GM12875 (cell line): ENCODE data around the gene SH3GL1.

Experiments used
- H3K4me3 ChIP-seq: one replicate; pipeline ENCODE4 v1.5.1; 2011; ENCODE audit warnings: low read depth, low read length, control low read depth
- TF ChIP-seq, protein P1 (sequence below): IDR thresholded peaks from 2 replicates; pipeline ENCODE4 v1.5.1; 2011; ENCODE audit warnings: low read depth, mild to moderate bottlenecking, control low read depth, inconsistent platforms, low read length, moderate library complexity, borderline replicate concordance; ENCODE audit not compliant: insufficient read depth

SH3GL1 gene

DNA sequence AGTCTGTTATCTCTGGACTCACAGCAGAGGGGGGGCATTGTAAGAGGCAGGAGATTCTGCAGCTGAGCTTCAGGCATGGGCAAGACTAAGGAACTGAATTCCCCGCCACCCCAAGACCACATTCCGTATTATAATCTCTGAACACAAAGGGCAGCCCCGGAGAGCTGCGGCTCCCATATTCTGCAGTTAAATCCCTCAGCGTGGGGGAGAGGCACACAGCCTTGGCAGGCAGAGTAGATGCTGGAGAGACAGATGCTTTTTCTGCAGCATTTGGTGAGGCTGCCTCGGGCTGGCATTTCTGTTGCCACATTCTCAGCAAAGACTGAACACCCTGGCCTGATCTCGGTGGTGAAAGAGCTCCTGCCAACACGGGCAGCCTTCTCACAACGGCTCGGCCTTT is 15.0 kb upstream of the SH3GL1 start:
- no peak overlapping the region for H3K4me3 ChIP-seq
- TF ChIP-seq, protein P1, sequence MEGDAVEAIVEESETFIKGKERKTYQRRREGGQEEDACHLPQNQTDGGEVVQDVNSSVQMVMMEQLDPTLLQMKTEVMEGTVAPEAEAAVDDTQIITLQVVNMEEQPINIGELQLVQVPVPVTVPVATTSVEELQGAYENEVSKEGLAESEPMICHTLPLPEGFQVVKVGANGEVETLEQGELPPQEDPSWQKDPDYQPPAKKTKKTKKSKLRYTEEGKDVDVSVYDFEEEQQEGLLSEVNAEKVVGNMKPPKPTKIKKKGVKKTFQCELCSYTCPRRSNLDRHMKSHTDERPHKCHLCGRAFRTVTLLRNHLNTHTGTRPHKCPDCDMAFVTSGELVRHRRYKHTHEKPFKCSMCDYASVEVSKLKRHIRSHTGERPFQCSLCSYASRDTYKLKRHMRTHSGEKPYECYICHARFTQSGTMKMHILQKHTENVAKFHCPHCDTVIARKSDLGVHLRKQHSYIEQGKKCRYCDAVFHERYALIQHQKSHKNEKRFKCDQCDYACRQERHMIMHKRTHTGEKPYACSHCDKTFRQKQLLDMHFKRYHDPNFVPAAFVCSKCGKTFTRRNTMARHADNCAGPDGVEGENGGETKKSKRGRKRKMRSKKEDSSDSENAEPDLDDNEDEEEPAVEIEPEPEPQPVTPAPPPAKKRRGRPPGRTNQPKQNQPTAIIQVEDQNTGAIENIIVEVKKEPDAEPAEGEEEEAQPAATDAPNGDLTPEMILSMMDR: no peak

DNA sequence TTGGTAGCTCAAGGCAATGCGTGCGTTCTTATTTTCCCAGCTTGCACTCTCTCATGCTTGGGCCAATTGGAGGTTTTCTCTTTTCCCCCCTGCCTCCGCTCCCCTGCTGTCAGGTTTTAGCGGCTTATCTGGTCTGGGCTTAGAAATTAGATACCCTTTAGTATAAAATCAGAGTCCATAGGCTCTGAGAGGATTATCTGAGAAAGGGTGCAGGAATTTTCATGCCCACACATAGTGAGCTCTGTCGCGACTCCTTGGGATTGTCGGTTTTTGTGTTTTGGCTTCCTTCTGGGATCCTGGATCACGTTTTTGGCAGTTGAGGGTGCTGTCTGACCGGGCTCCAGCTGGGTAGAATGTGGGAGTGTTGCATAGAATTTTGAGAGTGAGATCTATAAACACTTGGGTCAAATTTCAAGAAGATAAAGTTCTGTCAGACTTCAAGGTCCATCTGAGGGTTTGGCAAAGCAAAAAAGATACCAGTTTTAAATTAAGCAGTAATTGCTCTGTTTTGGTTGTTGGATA is 14.5 kb upstream of the SH3GL1 start:
- H3K4me3 ChIP-seq: no peak overlapping the region

DNA sequence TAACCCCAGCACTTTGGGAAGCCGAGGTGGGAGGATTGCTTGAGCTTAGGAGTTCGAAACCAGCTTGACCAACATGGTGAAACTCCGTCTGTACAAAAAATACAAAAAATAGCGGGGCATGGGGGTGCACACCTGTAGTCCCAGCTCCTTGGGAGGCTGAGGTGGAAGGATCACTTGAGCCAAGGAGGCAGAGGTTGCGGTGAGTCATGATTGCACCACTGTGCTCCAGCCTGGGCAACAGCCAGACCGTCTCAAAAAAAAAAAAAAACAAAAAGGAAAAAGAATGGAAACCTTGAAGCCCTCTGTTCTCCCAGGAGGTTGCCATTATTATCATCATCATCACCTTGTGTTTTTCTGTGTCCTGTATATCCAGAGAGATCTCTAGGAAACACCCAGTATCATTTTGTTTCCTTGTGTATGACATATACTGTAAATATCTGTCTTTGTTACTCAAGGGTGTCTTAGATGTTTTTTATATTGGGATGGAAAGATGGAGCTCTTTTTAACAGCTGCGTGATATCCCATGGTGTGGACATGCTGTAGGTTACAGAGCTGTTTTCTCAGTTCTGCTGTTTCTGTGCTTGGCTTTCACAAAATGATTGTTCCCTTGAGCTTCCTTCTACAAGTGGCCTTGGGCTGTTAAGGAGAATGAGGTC is 13.9 kb upstream of the SH3GL1 start:
- H3K4me3 ChIP-seq: no peak overlapping the region
- TF ChIP-seq, protein P1: no peak

More for the DNA sequence above, 14.5 kb upstream of the SH3GL1 start:
- TF ChIP-seq, protein P1: no peak

DNA sequence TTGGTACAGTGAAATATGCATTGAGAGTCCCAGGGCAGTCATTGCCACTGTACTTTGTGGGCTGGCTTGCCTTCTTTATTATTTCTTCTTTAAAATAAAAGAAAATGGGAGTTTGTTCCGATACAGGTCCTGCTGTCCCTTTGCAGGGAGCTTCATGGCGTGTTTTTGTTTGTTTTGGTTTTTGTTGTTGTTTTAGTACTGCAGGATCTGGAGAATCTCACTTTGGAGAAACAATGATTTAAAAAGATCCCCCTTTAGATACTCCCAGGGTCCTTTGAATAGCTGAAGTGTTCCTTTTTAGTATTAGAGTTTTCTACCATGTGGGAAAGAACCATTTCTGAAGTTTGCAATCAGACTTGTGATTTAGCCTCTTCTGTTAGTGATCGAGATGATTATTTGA is 13.2 kb upstream of the SH3GL1 start:
- H3K4me3 ChIP-seq: no peak overlapping the region
- TF ChIP-seq, protein P1: no peak

DNA sequence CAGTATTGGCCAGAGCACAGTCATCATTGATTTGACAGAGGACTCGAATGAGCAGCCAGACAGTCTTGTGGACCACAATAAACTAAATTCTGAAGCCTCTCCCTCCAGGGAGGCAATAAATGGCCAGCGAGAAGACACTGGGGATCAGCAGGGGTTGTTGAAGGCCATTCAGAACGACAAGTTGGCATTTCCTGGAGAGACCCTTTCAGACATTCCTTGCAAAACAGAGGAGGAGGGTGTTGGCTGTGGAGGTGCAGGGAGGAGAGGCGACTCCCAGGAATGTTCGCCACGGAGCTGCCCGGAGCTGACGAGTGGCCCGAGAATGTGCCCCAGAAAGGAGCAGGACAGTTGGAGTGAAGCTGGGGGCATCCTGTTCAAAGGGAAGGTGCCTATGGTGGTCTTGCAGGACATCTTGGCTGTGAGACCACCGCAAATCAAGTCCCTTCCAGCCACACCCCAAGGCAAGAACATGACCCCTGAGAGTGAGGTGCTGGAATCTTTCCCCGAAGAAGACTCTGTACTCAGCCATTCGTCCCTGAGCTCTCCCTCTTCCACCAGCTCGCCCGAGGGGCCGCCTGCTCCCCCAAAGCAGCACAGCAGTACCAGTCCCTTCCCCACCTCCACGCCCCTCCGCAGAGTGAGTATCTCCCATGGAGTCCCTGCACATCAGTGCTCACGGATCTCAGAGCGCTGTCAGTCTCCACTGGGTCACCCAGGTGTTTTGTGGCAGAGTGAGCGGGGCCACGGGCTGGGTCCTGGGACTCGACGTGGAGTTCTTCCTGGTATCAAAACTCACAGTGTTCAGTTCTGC is 9.0 kb upstream of the SH3GL1 start:
- TF ChIP-seq, protein P1: no peak
- no peak overlapping the region for H3K4me3 ChIP-seq

DNA sequence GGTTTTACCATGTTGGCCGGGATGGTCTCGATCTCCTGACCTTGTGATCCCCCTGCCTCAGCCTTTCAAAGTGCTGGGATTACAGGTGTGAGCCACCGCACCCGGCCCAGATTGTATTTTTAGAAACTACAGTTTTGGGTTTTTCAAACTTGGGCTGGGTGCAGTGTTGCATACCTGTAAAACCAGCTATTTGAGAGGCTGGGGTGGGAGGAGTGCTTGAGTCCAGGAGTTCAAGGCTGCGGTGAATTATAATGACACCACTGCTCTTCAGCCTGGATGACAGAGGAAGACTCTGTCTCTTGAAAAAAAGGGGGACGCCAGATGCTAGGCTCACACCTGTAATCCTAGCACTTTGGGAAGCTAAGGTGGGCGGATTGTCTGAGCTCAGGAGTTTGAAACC is 6.3 kb upstream of the SH3GL1 start:
- TF ChIP-seq, protein P1: no peak
- H3K4me3 ChIP-seq: no peak overlapping the region
